Measurements from ENCODE around the gene ORMDL2. TPM values are rescaled to one million over a fixed set of nuclear protein-coding genes. Genes with fewer than 3 reads are reported as not detected.

Gene ORMDL2
- total RNA-seq, 2 donors from 2014 or later = 6.5 to 17.1 TPM

- H3K4me3 ChIP-seq = no peak overlapping the region
- DNase-seq (ENCODE audit: low spot score) = no peak
- H3K27me3 ChIP-seq = no peaks in the 10 kb centered on the region
- H3K4me1 ChIP-seq = peaks cover 0 to 29% of the 10 kb centered on the region in 2 donors
- no peaks in the 10 kb centered on the region for H3K9me3 ChIP-seq
- H3K27ac ChIP-seq = peak overlapping the region; percentile 90 to 97
- TF ChIP-seq CTCF (IDR thresholded peaks at IDR 0.05) = no peak
- H3K36me3 ChIP-seq = no peaks in the 10 kb centered on the region
Measured at GRCh38 chr12:55844961-55845360, 27.1 kb downstream of the ORMDL2 start.

GRCh38 chr12:55845361-55845760, 27.5 kb downstream of the ORMDL2 start:
- no peaks in the 10 kb centered on the region for H3K27me3 ChIP-seq
- H3K4me3 ChIP-seq = no peak overlapping the region
- no peaks in the 10 kb centered on the region for H3K9me3 ChIP-seq
- peak overlapping the region; percentile 90 to 97 for H3K27ac ChIP-seq
- H3K4me1 ChIP-seq = peaks cover 0 to 33% of the 10 kb centered on the region in 2 donors
- no peaks in the 10 kb centered on the region for H3K36me3 ChIP-seq
- DNase-seq (ENCODE audit: low spot score) = no peak
- TF ChIP-seq CTCF (IDR thresholded peaks at IDR 0.05) = no peak

GRCh38 chr12:55845785-55846496, 28.1 kb downstream of the ORMDL2 start:
- no peaks in the 10 kb centered on the region for H3K36me3 ChIP-seq
- no peak for TF ChIP-seq CTCF (IDR thresholded peaks at IDR 0.05)
- peak overlapping the region; percentile 90 to 97 for H3K27ac ChIP-seq
- H3K4me3 ChIP-seq = no peak overlapping the region
- no peaks in the 10 kb centered on the region for H3K9me3 ChIP-seq
- peaks cover 0 to 38% of the 10 kb centered on the region in 2 donors for H3K4me1 ChIP-seq
- DNase-seq (ENCODE audit: low spot score) = no peak
- H3K27me3 ChIP-seq = no peaks in the 10 kb centered on the region

- Histone ChIP-seq H3K36me3 (no peaks in the 10 kb centered on the region), H3K4me1 (peaks cover 0 to 39% of the 10 kb centered on the region in 2 donors), H3K27me3 (no peaks in the 10 kb centered on the region), H3K27ac (peak overlapping the region; percentile 90 to 97), H3K9me3 (no peaks in the 10 kb centered on the region), H3K4me3 (no peak overlapping the region)
- peak; percentile 84 for DNase-seq (ENCODE audit: low spot score)
- TF ChIP-seq CTCF (IDR thresholded peaks at IDR 0.05) = no peak
Measured at GRCh38 chr12:55847033-55847432, 29.2 kb downstream of the ORMDL2 start.

GRCh38 chr12:55847603-55848291, 29.9 kb downstream of the ORMDL2 start:
- Histone ChIP-seq H3K36me3 (no peaks in the 10 kb centered on the region), H3K27ac (peak overlapping the region; percentile 90 to 97), H3K27me3 (no peaks in the 10 kb centered on the region), H3K4me3 (no peak overlapping the region), H3K9me3 (no peaks in the 10 kb centered on the region), H3K4me1 (peaks cover 0 to 39% of the 10 kb centered on the region in 2 donors)
- no peak for TF ChIP-seq CTCF (IDR thresholded peaks at IDR 0.05)
- peak; percentile 99 for DNase-seq (ENCODE audit: low spot score)
